H1 (cell line): ENCODE results near the gene AGPAT3. TPM values are rescaled to one million over a fixed set of nuclear protein-coding genes. Genes with fewer than 3 reads are reported as not detected.

Experiments
- EZH2 ChIP-seq: fragments of 200-600 bp; sonication (generic); IDR thresholded peaks from 2 replicates; pipeline ENCODE4 v1.7.1; 2012; ENCODE audit warnings: low read depth, mild to moderate bottlenecking, moderate library complexity, low read length, inconsistent platforms; ENCODE audit not compliant: severe bottlenecking
- HDAC6 ChIP-seq: IDR thresholded peaks from one replicate; pipeline ENCODE4 v1.7.1; 2012; ENCODE audit warnings: low read depth, mild to moderate bottlenecking, inconsistent platforms, low read length, moderate library complexity
- NANOG ChIP-seq: IDR thresholded peaks from 2 replicates; pipeline ENCODE4 v1.6.1; 2011; ENCODE audit warnings: low read length, low read depth, mild to moderate bottlenecking, inconsistent platforms; ENCODE audit not compliant: insufficient read depth, poor library complexity, severe bottlenecking
- NRF1 ChIP-seq: IDR thresholded peaks from 2 replicates; pipeline ENCODE4 v1.6.1; 2011; ENCODE audit warnings: mild to moderate bottlenecking, low read depth, low read length, improper control_type of control experiment
- PHF8 ChIP-seq: fragments of 200-600 bp; sonication (generic); conservative IDR thresholded peaks from 2 replicates; pipeline ENCODE4 v1.7.1; 2012; ENCODE audit warnings: low read depth, mild to moderate bottlenecking, inconsistent platforms, low read length, moderate library complexity
- POLR2AphosphoS5 ChIP-seq: IDR thresholded peaks from 2 replicates; pipeline ENCODE4 v1.6.1; 2011; ENCODE audit warnings: low read depth, low read length
- RBBP5 ChIP-seq: IDR thresholded peaks from 2 replicates; pipeline ENCODE4 v1.7.1; 2012; ENCODE audit warnings: low read depth, mild to moderate bottlenecking, inconsistent platforms, low read length, moderate library complexity, borderline replicate concordance
- SUZ12 ChIP-seq: fragments of 200-600 bp; sonication (generic); IDR thresholded peaks from 2 replicates; pipeline ENCODE4 v1.6.1; 2012; ENCODE audit warnings: mild to moderate bottlenecking, inconsistent platforms, low read length, moderate library complexity, mixed read lengths
- TAF1 ChIP-seq: IDR thresholded peaks from 2 replicates; pipeline ENCODE4 v1.6.1; 2011; ENCODE audit warnings: mild to moderate bottlenecking, low read depth, low read length
- TCF12 ChIP-seq: IDR thresholded peaks from 2 replicates; pipeline ENCODE4 v1.6.1; 2011; ENCODE audit warnings: low read depth, mild to moderate bottlenecking, low read length
- polyA plus RNA-seq, 7 experiments: library from polyadenylated mRNA; depleted of rRNA in 3 of 7; stranded (reverse) in 5 of 7; unstranded in 2 of 7; fragments of >200 nt in 5 of 7; fragments of 200-250 nt in 2 of 7; gene quantifications; 1 replicate in 5 of 7; 2 replicates in 1 of 7; 4 replicates in 1 of 7; pipeline versions ENCODE4 v1.2.1 to v1.2.3, GENCODE V29; 2011 to 2013; ENCODE audit warnings: missing spikeins in 2 of 7, mixed read lengths in 2 of 7
- total RNA-seq: library from RNA; stranded (reverse); fragmentation: NEBNext Ultra II Directional; extraction: Animal tissue kit (Norgen Biotek cat#: 25700); gene quantifications from 2 replicates; pipeline ENCODE4 v1.2.1, GENCODE V29; 2021
- TF ChIP-seq, protein P1 (sequence below): fragments of 300-600 bp; sonication (generic); IDR thresholded peaks from 2 replicates; pipeline ENCODE4 v1.7.1; 2012; ENCODE audit warnings: low read length, moderate library complexity, mild to moderate bottlenecking, inconsistent platforms; ENCODE audit not compliant: insufficient replicate concordance

AGPAT3 gene
- total and polyA plus RNA-seq, 2 of the 8 experiments (the other 6 are each of a cell fraction or from before 2014, with no cell fraction given), result 5.8 to 7.3 TPM

DNA sequence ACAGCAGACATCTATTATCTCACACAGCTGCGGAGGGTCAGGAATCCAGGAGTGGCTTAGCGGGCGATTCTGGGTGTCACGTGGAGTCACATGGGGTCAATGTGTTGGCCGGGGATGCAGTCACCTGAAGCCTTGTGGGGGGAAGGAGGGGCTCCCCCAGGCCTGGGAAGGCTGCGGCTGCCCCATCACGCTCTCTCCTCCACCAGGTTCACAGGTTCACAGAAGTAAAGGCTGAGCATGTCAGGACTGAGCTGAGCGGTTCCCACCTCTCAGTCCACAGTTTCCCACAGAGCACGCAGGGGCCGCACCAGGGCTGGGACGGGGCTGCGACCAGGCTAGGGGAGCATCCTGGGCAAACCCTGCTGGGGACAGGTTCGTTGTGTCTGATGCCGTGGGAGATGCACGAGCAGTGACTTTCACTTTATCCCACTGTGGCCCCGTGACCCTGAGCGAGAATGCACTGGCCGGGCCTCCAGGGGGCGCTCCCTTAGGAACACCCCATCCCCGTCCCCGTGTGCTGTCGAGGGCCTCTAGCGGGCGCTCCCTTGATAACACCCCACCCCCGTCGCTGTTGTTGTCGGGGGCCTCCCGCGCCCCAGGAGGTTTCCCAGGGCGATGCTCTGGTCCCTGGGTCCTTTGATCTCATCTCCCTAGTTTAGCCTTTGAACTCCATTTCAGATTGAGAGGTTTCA lies 73.9 kb downstream of the AGPAT3 start (continued):
- TF ChIP-seq, protein P1, sequence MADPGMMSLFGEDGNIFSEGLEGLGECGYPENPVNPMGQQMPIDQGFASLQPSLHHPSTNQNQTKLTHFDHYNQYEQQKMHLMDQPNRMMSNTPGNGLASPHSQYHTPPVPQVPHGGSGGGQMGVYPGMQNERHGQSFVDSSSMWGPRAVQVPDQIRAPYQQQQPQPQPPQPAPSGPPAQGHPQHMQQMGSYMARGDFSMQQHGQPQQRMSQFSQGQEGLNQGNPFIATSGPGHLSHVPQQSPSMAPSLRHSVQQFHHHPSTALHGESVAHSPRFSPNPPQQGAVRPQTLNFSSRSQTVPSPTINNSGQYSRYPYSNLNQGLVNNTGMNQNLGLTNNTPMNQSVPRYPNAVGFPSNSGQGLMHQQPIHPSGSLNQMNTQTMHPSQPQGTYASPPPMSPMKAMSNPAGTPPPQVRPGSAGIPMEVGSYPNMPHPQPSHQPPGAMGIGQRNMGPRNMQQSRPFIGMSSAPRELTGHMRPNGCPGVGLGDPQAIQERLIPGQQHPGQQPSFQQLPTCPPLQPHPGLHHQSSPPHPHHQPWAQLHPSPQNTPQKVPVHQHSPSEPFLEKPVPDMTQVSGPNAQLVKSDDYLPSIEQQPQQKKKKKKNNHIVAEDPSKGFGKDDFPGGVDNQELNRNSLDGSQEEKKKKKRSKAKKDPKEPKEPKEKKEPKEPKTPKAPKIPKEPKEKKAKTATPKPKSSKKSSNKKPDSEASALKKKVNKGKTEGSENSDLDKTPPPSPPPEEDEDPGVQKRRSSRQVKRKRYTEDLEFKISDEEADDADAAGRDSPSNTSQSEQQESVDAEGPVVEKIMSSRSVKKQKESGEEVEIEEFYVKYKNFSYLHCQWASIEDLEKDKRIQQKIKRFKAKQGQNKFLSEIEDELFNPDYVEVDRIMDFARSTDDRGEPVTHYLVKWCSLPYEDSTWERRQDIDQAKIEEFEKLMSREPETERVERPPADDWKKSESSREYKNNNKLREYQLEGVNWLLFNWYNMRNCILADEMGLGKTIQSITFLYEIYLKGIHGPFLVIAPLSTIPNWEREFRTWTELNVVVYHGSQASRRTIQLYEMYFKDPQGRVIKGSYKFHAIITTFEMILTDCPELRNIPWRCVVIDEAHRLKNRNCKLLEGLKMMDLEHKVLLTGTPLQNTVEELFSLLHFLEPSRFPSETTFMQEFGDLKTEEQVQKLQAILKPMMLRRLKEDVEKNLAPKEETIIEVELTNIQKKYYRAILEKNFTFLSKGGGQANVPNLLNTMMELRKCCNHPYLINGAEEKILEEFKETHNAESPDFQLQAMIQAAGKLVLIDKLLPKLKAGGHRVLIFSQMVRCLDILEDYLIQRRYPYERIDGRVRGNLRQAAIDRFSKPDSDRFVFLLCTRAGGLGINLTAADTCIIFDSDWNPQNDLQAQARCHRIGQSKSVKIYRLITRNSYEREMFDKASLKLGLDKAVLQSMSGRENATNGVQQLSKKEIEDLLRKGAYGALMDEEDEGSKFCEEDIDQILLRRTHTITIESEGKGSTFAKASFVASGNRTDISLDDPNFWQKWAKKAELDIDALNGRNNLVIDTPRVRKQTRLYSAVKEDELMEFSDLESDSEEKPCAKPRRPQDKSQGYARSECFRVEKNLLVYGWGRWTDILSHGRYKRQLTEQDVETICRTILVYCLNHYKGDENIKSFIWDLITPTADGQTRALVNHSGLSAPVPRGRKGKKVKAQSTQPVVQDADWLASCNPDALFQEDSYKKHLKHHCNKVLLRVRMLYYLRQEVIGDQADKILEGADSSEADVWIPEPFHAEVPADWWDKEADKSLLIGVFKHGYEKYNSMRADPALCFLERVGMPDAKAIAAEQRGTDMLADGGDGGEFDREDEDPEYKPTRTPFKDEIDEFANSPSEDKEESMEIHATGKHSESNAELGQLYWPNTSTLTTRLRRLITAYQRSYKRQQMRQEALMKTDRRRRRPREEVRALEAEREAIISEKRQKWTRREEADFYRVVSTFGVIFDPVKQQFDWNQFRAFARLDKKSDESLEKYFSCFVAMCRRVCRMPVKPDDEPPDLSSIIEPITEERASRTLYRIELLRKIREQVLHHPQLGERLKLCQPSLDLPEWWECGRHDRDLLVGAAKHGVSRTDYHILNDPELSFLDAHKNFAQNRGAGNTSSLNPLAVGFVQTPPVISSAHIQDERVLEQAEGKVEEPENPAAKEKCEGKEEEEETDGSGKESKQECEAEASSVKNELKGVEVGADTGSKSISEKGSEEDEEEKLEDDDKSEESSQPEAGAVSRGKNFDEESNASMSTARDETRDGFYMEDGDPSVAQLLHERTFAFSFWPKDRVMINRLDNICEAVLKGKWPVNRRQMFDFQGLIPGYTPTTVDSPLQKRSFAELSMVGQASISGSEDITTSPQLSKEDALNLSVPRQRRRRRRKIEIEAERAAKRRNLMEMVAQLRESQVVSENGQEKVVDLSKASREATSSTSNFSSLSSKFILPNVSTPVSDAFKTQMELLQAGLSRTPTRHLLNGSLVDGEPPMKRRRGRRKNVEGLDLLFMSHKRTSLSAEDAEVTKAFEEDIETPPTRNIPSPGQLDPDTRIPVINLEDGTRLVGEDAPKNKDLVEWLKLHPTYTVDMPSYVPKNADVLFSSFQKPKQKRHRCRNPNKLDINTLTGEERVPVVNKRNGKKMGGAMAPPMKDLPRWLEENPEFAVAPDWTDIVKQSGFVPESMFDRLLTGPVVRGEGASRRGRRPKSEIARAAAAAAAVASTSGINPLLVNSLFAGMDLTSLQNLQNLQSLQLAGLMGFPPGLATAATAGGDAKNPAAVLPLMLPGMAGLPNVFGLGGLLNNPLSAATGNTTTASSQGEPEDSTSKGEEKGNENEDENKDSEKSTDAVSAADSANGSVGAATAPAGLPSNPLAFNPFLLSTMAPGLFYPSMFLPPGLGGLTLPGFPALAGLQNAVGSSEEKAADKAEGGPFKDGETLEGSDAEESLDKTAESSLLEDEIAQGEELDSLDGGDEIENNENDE, result no peak
- TF ChIP-seq NRF1 (no peak), HDAC6 (no peak), NANOG (no peak), SUZ12 (no peak), EZH2 (no peak), PHF8 (no peak), TCF12 (no peak), TAF1 (no peak), POLR2AphosphoS5 (no peak), RBBP5 (no peak)
